HepG2 (cell line): Measurements from ENCODE around the gene R3HDM1. TPM values are rescaled to one million over a fixed set of nuclear protein-coding genes. Genes with fewer than 3 reads are reported as not detected.

Experiments
- CBFB ChIP-seq: sonication (generic); formaldehyde crosslinking; IDR thresholded peaks from 2 replicates; pipeline ENCODE4 v1.4.0; 2020; ENCODE audit warnings: missing genetic modification reagents
- DBP ChIP-seq: sonication (generic); formaldehyde crosslinking; IDR thresholded peaks from 2 replicates; pipeline ENCODE4 v1.4.0; 2020; ENCODE audit warnings: missing genetic modification reagents; ENCODE audit errors: not compliant biosample characterization
- DR1 ChIP-seq: sonication (generic); formaldehyde crosslinking; IDR thresholded peaks from 2 replicates; pipeline ENCODE4 v1.8.0; 2021; ENCODE audit warnings: mild to moderate bottlenecking, missing genetic modification reagents, inconsistent platforms
- FUBP1 ChIP-seq: sonication (generic); formaldehyde crosslinking; IDR thresholded peaks from 2 replicates; pipeline ENCODE4 v1.5.1; 2020; ENCODE audit warnings: missing genetic modification reagents, mild to moderate bottlenecking, borderline replicate concordance
- HNF4A ChIP-seq: sonication (generic); formaldehyde crosslinking; IDR thresholded peaks from 2 replicates; pipeline ENCODE4 v1.4.0; 2020; ENCODE audit warnings: missing genetic modification reagents
- MIER2 ChIP-seq: IDR thresholded peaks from 2 replicates; pipeline ENCODE4 v1.6.1; 2016; ENCODE audit warnings: missing biosample characterization, missing genetic modification reagents
- MTERF4 ChIP-seq: sonication (generic); formaldehyde crosslinking; IDR thresholded peaks from 2 replicates; pipeline ENCODE4 v1.8.0; 2023; ENCODE audit warnings: mild to moderate bottlenecking, missing genetic modification reagents
- NFKBIZ ChIP-seq: IDR thresholded peaks from 2 replicates; pipeline ENCODE4 v1.6.1; 2018; ENCODE audit warnings: missing genetic modification reagents, missing compliant biosample characterization
- PHF20 ChIP-seq: sonication (generic); formaldehyde crosslinking; IDR thresholded peaks from 2 replicates; pipeline ENCODE4 v1.5.0; 2020; ENCODE audit warnings: mild to moderate bottlenecking, missing genetic modification reagents
- SNAPC5 ChIP-seq: sonication (generic); formaldehyde crosslinking; IDR thresholded peaks from 2 replicates; pipeline ENCODE4 v1.8.1; 2023; ENCODE audit warnings: mild to moderate bottlenecking, missing genetic modification reagents, borderline replicate concordance
- SOX13 ChIP-seq, 3 experiments: fragments of 450-650 bp in 1 of 3; sonication (generic) in 1 of 3; formaldehyde crosslinking in 1 of 3; IDR thresholded peaks in 2 of 3; conservative IDR thresholded peaks in 1 of 3; 2 replicates each; pipeline versions ENCODE4 v1.5.0 to v1.6.1; 2016 to 2020; ENCODE audit warnings: antibody characterized with exemption in 1 of 3, mild to moderate bottlenecking in 1 of 3, missing compliant biosample characterization in 1 of 3, missing genetic modification reagents in 1 of 3, moderate library complexity in 1 of 3
- TBL1XR1 ChIP-seq: fragments of 150-350 bp; IDR thresholded peaks from 2 replicates; pipeline ENCODE4 v1.6.1; 2014; ENCODE audit warnings: borderline replicate concordance, low read length; ENCODE audit not compliant: partially characterized antibody
- TGIF2 ChIP-seq: IDR thresholded peaks from 2 replicates; pipeline ENCODE4 v1.6.1; 2016; ENCODE audit warnings: control low read depth, missing compliant biosample characterization
- ZBTB2 ChIP-seq: sonication (generic); formaldehyde crosslinking; IDR thresholded peaks from 2 replicates; pipeline ENCODE4 v1.8.0; 2022; ENCODE audit warnings: low read depth, missing genetic modification reagents
- ZFAT ChIP-seq: sonication (generic); formaldehyde crosslinking; conservative IDR thresholded peaks from 2 replicates; pipeline ENCODE4 v1.8.1; 2023; ENCODE audit warnings: missing genetic modification reagents, inconsistent platforms
- ZIK1 ChIP-seq: sonication (generic); formaldehyde crosslinking; IDR thresholded peaks from 2 replicates; pipeline ENCODE4 v1.5.0; 2020; ENCODE audit warnings: mild to moderate bottlenecking, low read depth, missing genetic modification reagents, borderline replicate concordance
- ZNF121 ChIP-seq: sonication (generic); formaldehyde crosslinking; IDR thresholded peaks from 2 replicates; pipeline ENCODE4 v1.5.0; 2020; ENCODE audit warnings: mild to moderate bottlenecking, missing genetic modification reagents
- ZNF282 ChIP-seq: fragments of 450-650 bp; IDR thresholded peaks from 2 replicates; pipeline ENCODE4 v1.6.1; 2018; ENCODE audit not compliant: partially characterized antibody
- ZNF326 ChIP-seq: sonication (generic); formaldehyde crosslinking; IDR thresholded peaks from 2 replicates; pipeline ENCODE4 v1.4.0; 2020; ENCODE audit warnings: missing genetic modification reagents, borderline replicate concordance
- ZNF337 ChIP-seq: sonication (generic); formaldehyde crosslinking; IDR thresholded peaks from 2 replicates; pipeline ENCODE4 v1.5.1; 2020; ENCODE audit warnings: missing genetic modification reagents, low read depth, mild to moderate bottlenecking, borderline replicate concordance
- ZNF382 ChIP-seq: sonication (generic); formaldehyde crosslinking; IDR thresholded peaks from 2 replicates; pipeline ENCODE4 v1.5.0; 2020; ENCODE audit warnings: missing genetic modification reagents, mild to moderate bottlenecking, borderline replicate concordance
- ZNF761 ChIP-seq: sonication (generic); formaldehyde crosslinking; conservative IDR thresholded peaks from 2 replicates; pipeline ENCODE4 v1.4.0; 2020; ENCODE audit warnings: mild to moderate bottlenecking, missing genetic modification reagents
- ZNF839 ChIP-seq: sonication (generic); formaldehyde crosslinking; IDR thresholded peaks from 2 replicates; pipeline ENCODE4 v1.4.0; 2020; ENCODE audit warnings: missing genetic modification reagents, mild to moderate bottlenecking, borderline replicate concordance
- polyA plus RNA-seq, 8 experiments: library from polyadenylated mRNA; depleted of rRNA in 3 of 8; stranded (reverse) in 7 of 8; unstranded in 1 of 8; fragments of >200 nt; fragmentation: Illumina TruSeq in 4 of 8; extraction: Trizol in 4 of 8; gene quantifications; 2 replicates each; pipeline versions ENCODE4 v1.2.1 to v1.2.3, GENCODE V29; 2011 to 2016; ENCODE audit warnings: low read depth in 4 of 8, missing spikeins in 1 of 8, mixed read lengths in 1 of 8; ENCODE audit not compliant: insufficient read depth in 1 of 8
- total RNA-seq, 5 experiments: library from RNA; depleted of rRNA; stranded (reverse); fragments of >200 nt; fragmentation: Illumina TruSeq; extraction: Trizol; gene quantifications; 2 replicates each; pipeline ENCODE4 v1.2.3, GENCODE V29; 2016; ENCODE audit warnings: low read depth in 1 of 5

The R3HDM1 gene
- total and polyA plus RNA-seq, 2 of the 13 experiments (the other 11 are each of a cell fraction or from before 2014, with no cell fraction given): 15.7 to 54.3 TPM

- TF ChIP-seq MIER2 (CRISPR knock-in tag) (no peak; the same call in 1 of the 2 replicates), TBL1XR1 (no peak), ZNF337 (no peak), ZNF839 (CRISPR knock-in tag) (no peak), MTERF4 (CRISPR knock-in tag) (peak; percentile 91), ZNF761 (CRISPR knock-in tag) (no peak; the same call in 1 of the 2 replicates), DR1 (peak; percentile 92), SNAPC5 (CRISPR knock-in tag) (no peak), NFKBIZ (CRISPR knock-in tag) (no peak), HNF4A (CRISPR knock-in tag) (peak; percentile 9; the same call in 1 of the 2 replicates), PHF20 (CRISPR knock-in tag) (peak; percentile 80), FUBP1 (peak; percentile 66; the same call in 1 of the 2 replicates), ZNF121 (CRISPR knock-in tag) (no peak), ZBTB2 (CRISPR knock-in tag) (peak; percentile 93), ZFAT (CRISPR knock-in tag) (no peak; the same call in 1 of the 2 replicates), ZNF326 (no peak), ZNF382 (no peak), ZIK1 (CRISPR knock-in tag) (no peak), CBFB (CRISPR knock-in tag) (peak; percentile 78; the same call in 1 of the 2 replicates), ZNF282 (no peak), TGIF2 (CRISPR knock-in tag) (peak; percentile 82; the same call in 1 of the 2 replicates), SOX13 (IDR thresholded peaks at IDR 0.05) (no peak), SOX13 (CRISPR knock-in tag; conservative IDR thresholded peaks at IDR 0.05 in 1 of 2, IDR thresholded peaks at IDR 0.05 in 1 of 2) (no peak; a peak in 1 of 4 replicates), DBP (CRISPR knock-in tag) (peak; percentile 80)
These were observed 210.4 kb downstream of the R3HDM1 start, which contains the start of gene UBXN4 (continued) for GRCh38 chr2:135741395-135742324.
